Transverse colon (tissue), 4 donors: ENCODE measurements around the gene TRIP6. TPM values are rescaled to one million over a fixed set of nuclear protein-coding genes. Genes with fewer than 3 reads are reported as not detected.

Experiments used
- DNase-seq: peaks from one replicate; pipeline ENCODE4 v3.0.0-alpha.2; 2019
- H3K27ac ChIP-seq, 4 donors: fragments of 200-600 bp; sonication (generic); 2 replicates each; pipeline ENCODE4 v1.5.1; 2016 to 2018; ENCODE audit warnings: inconsistent platforms in 4 of 4
- H3K27me3 ChIP-seq: fragments of 200-600 bp; sonication (generic); 2 replicates; pipeline ENCODE4 v1.5.1; 2017; ENCODE audit warnings: inconsistent platforms
- H3K36me3 ChIP-seq, 4 donors: fragments of 200-600 bp; sonication (generic); 2 replicates each; pipeline ENCODE4 v1.5.1; 2017 to 2019; ENCODE audit warnings: inconsistent platforms in 4 of 4
- H3K4me1 ChIP-seq, 4 donors: fragments of 200-600 bp; sonication (generic); 2 replicates each; pipeline ENCODE4 v1.5.1; 2017 to 2020; ENCODE audit warnings: inconsistent platforms in 4 of 4
- H3K4me3 ChIP-seq, 4 donors: fragments of 200-600 bp; sonication (generic); 1 replicate in 1 of 4; 2 replicates in 3 of 4; pipeline versions ENCODE4 v1.5.1 to v1.6.1; 2017 to 2019; ENCODE audit warnings: inconsistent platforms in 4 of 4
- H3K9me3 ChIP-seq, 2 donors: fragments of 200-600 bp; sonication (generic); 2 replicates each; pipeline ENCODE4 v1.5.1; 2017 to 2019; ENCODE audit warnings: inconsistent platforms in 2 of 2
- EP300 ChIP-seq: sonication (generic); formaldehyde crosslinking; IDR thresholded peaks from one replicate; pipeline ENCODE4 v1.6.1; 2017; ENCODE audit warnings: antibody characterized with exemption, low read depth
- POLR2A ChIP-seq: fragments of 450-650 bp; IDR thresholded peaks from one replicate; pipeline ENCODE4 v1.6.1; 2016; ENCODE audit warnings: antibody characterized with exemption, mild to moderate bottlenecking, moderate library complexity
- POLR2AphosphoS5 ChIP-seq, 3 donors: sonication (generic); formaldehyde crosslinking; IDR thresholded peaks; one replicate each; pipeline ENCODE4 v1.6.1; 2016; ENCODE audit warnings: antibody characterized with exemption in 3 of 3
- WGBS, 2 donors: methylation state at CpG; one replicate each; pipeline ENCODE4 v1.1.5; 2018; ENCODE audit warnings: low coverage in 1 of 2; 5-methylcytosine and 5-hydroxymethylcytosine counted together
- in situ Hi-C, 4 donors: fragments of 200-750 bp; cut with MboI; loops; one replicate each; pipeline versions ENCODE4 v1.15.0 to v1.15.1; 2017; ENCODE audit warnings: low sequenced_read_pairs in 3 of 4, low pct_ligation_motif_present in 1 of 4, low pct_unique_long_range_greater_than_20kb in 1 of 4
- intact Hi-C: fragments of 100-400 bp; cut with DNase I; formaldehyde crosslinking; loops from one replicate; pipeline ENCODE4 v1.15.1; 2023; ENCODE audit warnings: low total_unique reads
- total RNA-seq, 4 donors: library from RNA; depleted of rRNA; stranded (reverse); fragments of >200 nt; gene quantifications; one replicate each; pipeline ENCODE4 v1.1.0, GENCODE V29; 2016
- TF ChIP-seq, protein P1 (sequence below), 5 experiments: fragments of 200-600 bp in 3 of 5; fragments of 450-650 bp in 2 of 5; sonication (generic) in 3 of 5; IDR thresholded peaks; 1 replicate in 2 of 5; 2 replicates in 3 of 5; pipeline ENCODE4 v1.5.1; 2016 to 2017; ENCODE audit warnings: antibody characterized with exemption in 5 of 5, inconsistent platforms in 3 of 5, mild to moderate bottlenecking in 2 of 5, moderate library complexity in 1 of 5

Gene TRIP6
- total RNA-seq = 10 to 100 TPM; 10.9 to 24.3 (median 21.2) TPM

- in situ Hi-C loops = loop anchor here in 1 of 4 donors (25.0 kb wide), 1 partner anchor 155 kb away; the partner anchor contains the start of genes EPO and POP7
- intact Hi-C loops = no loop called here
- 2% methylated on average over 11 to 34 of the region's 42 CpGs for WGBS, 2 donors
Observed at GRCh38 chr7:100867040-100867775, at the start of gene TRIP6. TRIP6 (plus strand) TSS chr7:100867387; CDS start chr7:100867498, 111 bp downstream.

GRCh38 chr7:100818366-100818765 lies 48.8 kb upstream of the TRIP6 start:
- H3K9me3 ChIP-seq = no peaks in the 10 kb centered on the region

More at GRCh38 chr7:100867040-100867775, at the start of gene TRIP6:
- Histone ChIP-seq H3K36me3 (peaks cover 0 to under 1% (median 0%) of the 10 kb centered on the region in 4 donors), H3K9me3 (no peaks in the 10 kb centered on the region), H3K4me3 (peak within 1 kb of the TSS; percentile 67 to 74 (median 70)), H3K27ac (peak within 1 kb of the TSS; percentile 92 to 97 (median 96)), H3K4me1 (peaks cover 11 to 39% (median 34%) of the 10 kb centered on the region in 4 donors), H3K27me3 (no peaks in the 10 kb centered on the region)
- peak; percentile 87 for DNase-seq
- no peak for TF ChIP-seq POLR2A
- TF ChIP-seq, protein P1, sequence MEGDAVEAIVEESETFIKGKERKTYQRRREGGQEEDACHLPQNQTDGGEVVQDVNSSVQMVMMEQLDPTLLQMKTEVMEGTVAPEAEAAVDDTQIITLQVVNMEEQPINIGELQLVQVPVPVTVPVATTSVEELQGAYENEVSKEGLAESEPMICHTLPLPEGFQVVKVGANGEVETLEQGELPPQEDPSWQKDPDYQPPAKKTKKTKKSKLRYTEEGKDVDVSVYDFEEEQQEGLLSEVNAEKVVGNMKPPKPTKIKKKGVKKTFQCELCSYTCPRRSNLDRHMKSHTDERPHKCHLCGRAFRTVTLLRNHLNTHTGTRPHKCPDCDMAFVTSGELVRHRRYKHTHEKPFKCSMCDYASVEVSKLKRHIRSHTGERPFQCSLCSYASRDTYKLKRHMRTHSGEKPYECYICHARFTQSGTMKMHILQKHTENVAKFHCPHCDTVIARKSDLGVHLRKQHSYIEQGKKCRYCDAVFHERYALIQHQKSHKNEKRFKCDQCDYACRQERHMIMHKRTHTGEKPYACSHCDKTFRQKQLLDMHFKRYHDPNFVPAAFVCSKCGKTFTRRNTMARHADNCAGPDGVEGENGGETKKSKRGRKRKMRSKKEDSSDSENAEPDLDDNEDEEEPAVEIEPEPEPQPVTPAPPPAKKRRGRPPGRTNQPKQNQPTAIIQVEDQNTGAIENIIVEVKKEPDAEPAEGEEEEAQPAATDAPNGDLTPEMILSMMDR (IDR thresholded peaks at IDR 0.05) = no peak
- TF ChIP-seq POLR2AphosphoS5 (IDR thresholded peaks at IDR 0.05) = peak; percentile 31 to 62 (median 58)
- no peak for TF ChIP-seq EP300

GRCh38 chr7:100818825-100819224 lies 48.4 kb upstream of the TRIP6 start:
- Histone ChIP-seq H3K9me3 (no peaks in the 10 kb centered on the region), H3K4me1 (no peaks in the 10 kb centered on the region), H3K4me3 (no peak overlapping the region), H3K36me3 (peaks cover 0 to 35% (median 6%) of the 10 kb centered on the region in 4 donors), H3K27me3 (no peaks in the 10 kb centered on the region), H3K27ac (no peak overlapping the region)
- DNase-seq = no peak
- intact Hi-C loops = no loop called here
- TF ChIP-seq EP300 (no peak), POLR2AphosphoS5 (IDR thresholded peaks at IDR 0.05) (no peak), POLR2A (no peak)
- TF ChIP-seq, protein P1 (IDR thresholded peaks at IDR 0.05) = no peak
- 85 to 88% methylated on average over 3 to 6 of the region's 6 CpGs for WGBS, 2 donors
- in situ Hi-C loops = no loop called here

More at GRCh38 chr7:100818366-100818765, 48.8 kb upstream of the TRIP6 start:
- no peak overlapping the region for H3K27ac ChIP-seq
- TF ChIP-seq EP300 = no peak
- TF ChIP-seq, protein P1 (IDR thresholded peaks at IDR 0.05) = no peak
- no peak for TF ChIP-seq POLR2AphosphoS5 (IDR thresholded peaks at IDR 0.05)
- no peak for TF ChIP-seq POLR2A
- H3K27me3 ChIP-seq = no peaks in the 10 kb centered on the region
- intact Hi-C loops (no loop called here), in situ Hi-C loops (no loop called here)
- WGBS, 2 donors = 94 to 100% methylated on average over 1 to 9 of the region's 9 CpGs
- peaks cover 0 to 37% (median 6%) of the 10 kb centered on the region in 4 donors for H3K36me3 ChIP-seq
- H3K4me1 ChIP-seq = no peaks in the 10 kb centered on the region
- no peak overlapping the region for H3K4me3 ChIP-seq
- DNase-seq = no peak

DNA sequence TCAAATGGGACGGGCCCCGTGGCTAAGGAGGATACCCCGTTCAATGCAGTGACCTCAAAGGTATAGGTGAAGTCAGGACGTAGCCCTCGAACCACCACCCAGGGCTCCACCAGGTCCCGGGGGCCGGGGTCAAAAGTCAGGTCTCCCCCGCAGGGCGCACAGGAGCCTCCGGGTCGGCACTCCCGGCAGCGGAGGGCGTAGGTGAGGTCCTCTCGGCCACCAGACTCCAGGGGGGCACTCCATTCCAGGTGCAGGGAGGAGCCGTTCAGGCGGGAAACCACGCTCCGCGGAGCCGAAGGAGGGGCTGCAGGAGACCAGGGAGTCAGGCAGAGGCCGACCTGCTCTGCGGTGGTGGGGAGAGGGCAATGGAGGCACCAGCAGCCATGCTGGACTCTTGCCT lies 47.6 kb upstream of the TRIP6 start:
- Histone ChIP-seq H3K4me1 (peaks cover 0 to 4% (median 3%) of the 10 kb centered on the region in 4 donors), H3K36me3 (peaks cover 0 to 34% (median 4%) of the 10 kb centered on the region in 4 donors), H3K27me3 (no peaks in the 10 kb centered on the region), H3K4me3 (no peak overlapping the region), H3K9me3 (no peaks in the 10 kb centered on the region), H3K27ac (no peak overlapping the region)
- TF ChIP-seq POLR2AphosphoS5 (IDR thresholded peaks at IDR 0.05) (no peak), POLR2A (no peak), EP300 (no peak)
- TF ChIP-seq, protein P1 (IDR thresholded peaks at IDR 0.05) = no peak
- WGBS, 2 donors = 94% methylated on average over 23 of the region's 23 CpGs; no CpG with 5 or more reads in 1 of the 2 donors
- in situ Hi-C loops = no loop called here
- intact Hi-C loops = no loop called here
- DNase-seq = no peak
